Activated T-cell treated with anti-CD3 and anti-CD28 coated beads for 4 hours (primary cell): Measurements from ENCODE around the gene AKR1A1.
A peak's percentile ranks its signal among the peaks of the same experiment; 100 is the strongest.
"Not testable (repeated sequence)": the region's sequence is repeated elsewhere in the genome, so short reads cannot be mapped to it uniquely, and the experiment has no call there.

Experiments used
- DNase-seq: peaks from one replicate; pipeline ENCODE4 v3.0.0-alpha.2; 2020

AKR1A1 gene

GRCh38 chr1:45550401-45551351 is at the start of gene AKR1A1:
Gene AKR1A1, plus strand, starts transcription at chr1:45550826. Its CDS starts 10,969 bp downstream, at chr1:45561795.
- DNase-seq = peak; percentile 84

DNA sequence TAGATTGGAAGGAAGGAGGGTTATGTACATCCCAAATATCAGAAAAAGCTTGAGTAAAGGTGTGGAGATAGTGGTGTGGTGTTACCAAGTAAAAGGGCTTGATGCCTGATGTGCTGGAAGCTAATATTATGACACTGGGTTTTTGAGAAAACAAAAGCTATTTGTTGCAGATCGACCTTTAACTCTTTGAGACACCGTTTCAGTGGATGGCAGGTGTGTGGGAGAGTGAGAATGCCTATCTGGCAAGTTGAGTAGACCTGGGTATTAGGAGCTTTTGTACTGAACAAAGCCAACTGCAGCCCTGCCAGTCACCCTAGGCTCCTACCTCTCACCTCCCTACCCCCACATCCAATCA is 49.1 kb upstream of the AKR1A1 start:
- DNase-seq = no peak

DNA sequence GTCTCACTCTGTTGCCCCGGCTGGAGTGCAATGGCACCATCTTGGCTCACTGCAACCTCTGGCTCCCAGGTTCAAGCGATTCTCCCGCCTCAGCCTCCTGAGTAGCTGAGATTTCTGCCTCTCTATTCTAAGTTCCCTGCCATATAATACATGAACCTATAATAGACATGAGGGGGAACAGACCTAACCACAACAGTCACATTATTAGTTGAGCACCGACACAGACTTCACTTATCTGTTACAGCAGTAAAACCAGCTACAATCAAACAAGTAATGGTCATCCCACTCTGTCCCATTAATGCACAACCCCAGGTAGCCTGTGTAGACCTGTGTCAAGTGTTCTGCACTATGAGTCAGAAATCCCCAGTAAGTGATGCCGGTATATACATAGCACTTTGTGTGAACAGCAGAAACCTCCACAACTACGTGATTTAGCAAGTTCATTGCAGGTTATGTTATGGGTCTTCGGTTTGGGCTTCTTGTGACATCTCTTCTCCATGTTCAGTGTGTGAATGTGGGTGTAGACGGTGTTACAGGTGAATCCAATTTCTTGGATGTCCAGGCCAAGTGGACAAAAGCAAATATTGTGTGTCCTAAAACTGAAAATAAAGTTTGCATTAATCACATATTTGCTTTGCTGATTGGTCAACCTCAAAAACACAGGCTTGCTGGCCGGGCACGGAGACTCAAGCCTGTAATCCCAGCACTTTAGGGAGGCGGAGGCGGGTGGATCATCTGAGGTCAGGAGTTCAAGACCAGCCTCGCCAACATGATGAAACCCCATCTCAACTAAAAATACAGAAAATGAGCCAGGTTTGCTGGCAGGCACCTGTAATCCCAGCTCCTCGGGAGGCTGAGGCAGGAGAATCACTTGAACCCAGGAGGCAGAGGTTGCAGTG is 46.9 kb upstream of the AKR1A1 start:
- no peak for DNase-seq

GRCh38 chr1:45507195-45507594 is 43.4 kb upstream of the AKR1A1 start:
- DNase-seq = no peak

GRCh38 chr1:45507893-45508292 is 42.7 kb upstream of the AKR1A1 start:
- DNase-seq = no peak

- no peak for DNase-seq
These were observed 42.1 kb upstream of the AKR1A1 start for GRCh38 chr1:45508295-45509151.

DNA sequence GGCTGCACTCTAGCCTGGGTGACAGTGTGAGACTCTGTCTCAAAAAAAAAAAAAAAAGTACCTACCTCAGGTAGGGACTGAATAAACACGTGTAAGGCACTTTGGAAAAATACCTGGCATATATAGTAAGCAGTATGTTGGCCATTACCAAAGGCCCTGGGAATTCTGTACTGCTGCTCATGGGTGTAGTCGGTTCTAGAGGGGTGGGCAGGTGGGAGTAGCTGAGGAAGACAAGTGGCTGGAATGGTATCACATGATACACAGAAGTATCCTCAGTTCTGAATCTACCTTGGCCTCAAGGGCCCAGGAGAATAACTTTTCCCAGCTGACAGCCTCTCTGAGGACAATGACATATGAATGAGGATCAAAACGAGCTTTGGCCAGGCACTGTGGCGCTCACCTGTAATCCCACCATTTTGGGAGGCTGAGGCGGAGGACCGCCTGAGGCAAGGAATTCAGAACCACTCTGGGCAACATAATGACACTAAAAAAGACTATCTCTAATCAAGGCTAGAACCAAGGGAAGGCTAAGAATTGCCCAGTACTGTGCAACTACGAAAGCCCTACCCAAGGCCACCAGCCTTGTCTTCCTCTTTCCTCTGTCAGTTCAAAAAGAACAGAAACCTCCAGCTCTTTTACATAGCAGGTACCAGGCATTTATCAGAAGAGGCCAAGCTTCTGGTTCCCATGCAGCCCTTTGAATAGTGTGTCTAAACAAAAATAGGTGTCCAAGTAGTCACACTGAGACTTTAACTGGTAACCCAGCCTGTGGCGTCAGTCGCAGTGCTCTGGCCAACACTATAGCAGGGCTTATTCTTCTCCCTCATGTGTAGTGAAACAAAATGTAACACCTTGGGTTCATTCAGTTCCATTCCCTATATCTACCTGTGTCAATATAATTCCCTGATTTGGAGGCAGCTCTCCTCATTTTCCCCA is 40.3 kb upstream of the AKR1A1 start:
- no peak for DNase-seq

GRCh38 chr1:45510972-45511527 is 39.6 kb upstream of the AKR1A1 start:
- DNase-seq = no peak

- peak; percentile 55 for DNase-seq
These were observed 38.0 kb upstream of the AKR1A1 start for GRCh38 chr1:45512641-45513054.

GRCh38 chr1:45513532-45514260 is 36.9 kb upstream of the AKR1A1 start:
- DNase-seq = not testable (repeated sequence)

DNA sequence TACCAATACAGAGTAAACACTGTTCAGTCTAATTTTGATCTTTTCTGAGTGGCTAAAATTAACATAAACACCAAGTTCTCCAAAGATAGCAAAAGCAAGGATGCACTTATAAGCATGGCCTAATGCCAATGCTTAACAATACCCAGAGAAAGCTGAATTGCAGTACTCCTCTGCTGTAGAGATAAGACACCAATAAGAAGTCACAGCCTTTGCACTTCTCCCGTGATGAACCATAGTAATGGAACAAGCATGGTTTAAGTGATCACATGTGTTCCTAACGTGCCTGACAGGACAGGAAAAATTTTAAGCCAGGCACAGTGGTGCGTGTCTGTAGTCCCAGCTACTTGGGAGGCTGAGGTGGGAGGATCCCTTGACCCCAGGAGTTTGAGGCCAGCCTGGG is 34.6 kb upstream of the AKR1A1 start:
- no peak for DNase-seq

DNA sequence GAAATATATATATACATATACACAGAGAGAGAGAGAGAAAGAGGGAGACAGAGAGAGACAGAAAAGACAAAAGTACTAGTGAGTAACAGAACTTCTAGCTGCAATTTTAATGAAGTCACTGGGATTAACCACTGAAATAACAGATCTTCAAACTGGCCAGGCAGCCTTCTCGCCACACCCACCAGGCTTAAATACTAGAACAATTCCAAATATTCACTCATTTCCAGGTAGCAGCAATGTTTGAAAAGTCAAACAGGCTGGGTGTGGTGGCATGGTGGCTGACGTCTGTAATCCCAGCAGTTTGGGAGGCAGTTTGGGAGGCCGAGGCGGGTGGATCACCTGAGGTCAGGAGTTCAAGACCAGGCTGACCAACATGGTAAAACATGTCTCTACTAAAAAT is 34.2 kb upstream of the AKR1A1 start:
- no peak for DNase-seq

DNA sequence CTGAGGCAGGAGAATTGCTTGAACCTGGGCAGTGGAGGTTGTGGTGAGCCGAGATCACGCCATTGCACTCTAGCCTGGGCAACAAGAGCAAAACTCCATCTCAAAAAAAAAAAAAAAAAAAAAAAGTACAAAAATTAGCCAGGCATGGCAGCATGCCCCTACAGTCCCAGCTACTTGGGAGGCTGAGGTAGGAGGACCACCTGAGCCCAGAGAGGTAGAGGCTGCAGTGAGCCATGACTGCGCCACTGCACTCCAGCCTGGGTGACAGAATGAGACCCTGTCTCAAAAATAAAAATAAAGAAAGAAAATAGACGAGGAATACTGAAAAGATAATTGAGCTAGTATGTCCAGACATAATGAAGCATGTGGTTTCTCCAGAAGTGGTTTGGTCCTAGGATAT is 32.3 kb upstream of the AKR1A1 start:
- DNase-seq = not testable (repeated sequence)

GRCh38 chr1:45518910-45519309 is 31.7 kb upstream of the AKR1A1 start:
- no peak for DNase-seq

DNA sequence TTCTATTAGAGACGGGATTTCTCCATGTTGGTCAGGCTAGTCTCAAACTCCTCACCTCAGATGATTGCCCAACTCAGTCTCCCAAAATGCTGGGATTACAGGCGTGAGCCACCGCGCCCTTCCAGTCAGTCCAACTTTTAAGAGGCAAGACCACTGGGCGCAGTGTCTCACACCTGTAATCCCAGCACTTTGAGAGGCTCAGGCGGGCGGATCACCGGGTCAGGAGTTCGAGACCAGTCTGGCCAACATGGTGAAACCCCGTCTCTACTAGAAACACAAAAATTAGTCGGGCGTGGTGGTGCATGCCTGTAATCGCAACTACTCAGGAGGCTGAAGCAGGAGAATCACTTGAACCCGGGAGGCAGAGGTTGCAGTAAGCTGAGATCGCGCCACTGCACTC is 30.9 kb upstream of the AKR1A1 start:
- not testable (repeated sequence) for DNase-seq

- DNase-seq = peak; percentile 98
These were observed 29.0 kb upstream of the AKR1A1 start, which contains the start of gene PRDX1 for GRCh38 chr1:45521413-45522323. Gene PRDX1, minus strand, starts transcription at chr1:45521884. Its CDS starts 2,841 bp downstream, at chr1:45519043.

- no peak for DNase-seq
These were observed 28.1 kb upstream of the AKR1A1 start for GRCh38 chr1:45522324-45523104.

DNA sequence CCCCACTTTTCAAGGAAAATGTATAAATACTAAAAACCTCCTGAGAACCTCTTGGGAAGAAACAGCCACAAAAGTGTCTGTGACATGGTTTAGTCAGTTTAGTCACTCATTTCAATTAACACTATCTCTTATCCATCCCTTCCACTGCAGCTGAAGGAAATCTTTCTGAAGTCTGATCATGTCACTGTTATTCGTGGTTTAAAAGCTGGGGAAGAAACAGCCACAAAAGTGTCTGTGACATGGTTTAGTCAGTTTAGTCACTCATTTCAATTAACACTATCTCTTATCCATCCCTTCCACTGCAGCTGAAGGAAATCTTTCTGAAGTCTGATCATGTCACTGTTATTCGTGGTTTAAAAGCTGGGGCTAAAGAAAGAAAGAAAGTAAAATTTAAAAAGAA is 27.1 kb upstream of the AKR1A1 start:
- not testable (repeated sequence) for DNase-seq
